ENCODE results near the gene MYB. TPM values are rescaled to one million over a fixed set of nuclear protein-coding genes. Genes with fewer than 3 reads are reported as not detected.

MYB gene
- total RNA-seq = not detected

DNA sequence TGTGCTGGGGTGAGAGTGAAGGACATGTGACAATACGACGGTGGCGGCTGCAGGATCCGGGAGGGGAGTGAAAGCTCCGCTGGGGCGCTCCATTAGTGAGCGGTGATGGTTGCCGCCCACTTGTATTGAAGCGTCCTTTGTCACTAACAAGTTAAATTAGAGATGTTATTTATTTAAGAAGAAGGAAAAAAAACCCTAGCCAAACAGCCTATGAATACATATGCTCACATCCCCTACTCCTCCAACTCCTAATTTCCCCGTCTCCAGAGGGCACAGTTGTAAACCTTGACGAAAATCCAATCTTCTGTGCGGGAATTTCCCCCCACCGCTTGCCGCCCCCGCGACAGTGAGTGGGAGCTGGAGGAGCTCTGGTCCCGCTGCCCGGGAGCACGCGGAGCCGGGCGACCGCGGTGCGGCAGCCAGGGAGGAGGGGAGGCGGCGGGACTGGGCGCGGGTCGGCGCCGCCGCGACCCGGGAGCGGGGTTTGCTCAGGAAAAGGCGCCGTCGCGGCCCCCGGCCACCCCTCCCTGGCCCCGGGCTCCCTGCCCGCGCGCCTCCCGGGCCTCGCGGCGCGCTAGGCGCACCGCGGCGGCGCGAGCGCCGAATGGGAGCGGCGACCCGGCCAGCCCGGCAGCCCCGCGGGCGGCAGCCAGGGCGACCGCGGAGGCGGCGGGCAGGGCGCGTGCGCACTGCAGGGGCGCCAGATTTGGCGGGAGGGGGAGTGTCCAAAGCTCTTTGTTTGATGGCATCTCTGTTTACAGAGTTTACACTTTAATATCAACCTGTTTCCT is at the start of gene MYB:
TSS of gene MYB (plus strand) at position 767 of the 791 bp plus-strand sequence. CDS start 206 bp downstream, outside the sequence.
- H3K9me3 ChIP-seq = no peaks in the 10 kb centered on the region
- peak within 1 kb of the TSS; percentile 80 for H3K4me3 ChIP-seq
- H3K4me1 ChIP-seq (ENCODE audit: control insufficient read depth in 1 of 2, low read depth in 2 of 2) = peaks cover 11 to 27% of the 10 kb centered on the region in 2 donors
- TF ChIP-seq, protein P1, sequence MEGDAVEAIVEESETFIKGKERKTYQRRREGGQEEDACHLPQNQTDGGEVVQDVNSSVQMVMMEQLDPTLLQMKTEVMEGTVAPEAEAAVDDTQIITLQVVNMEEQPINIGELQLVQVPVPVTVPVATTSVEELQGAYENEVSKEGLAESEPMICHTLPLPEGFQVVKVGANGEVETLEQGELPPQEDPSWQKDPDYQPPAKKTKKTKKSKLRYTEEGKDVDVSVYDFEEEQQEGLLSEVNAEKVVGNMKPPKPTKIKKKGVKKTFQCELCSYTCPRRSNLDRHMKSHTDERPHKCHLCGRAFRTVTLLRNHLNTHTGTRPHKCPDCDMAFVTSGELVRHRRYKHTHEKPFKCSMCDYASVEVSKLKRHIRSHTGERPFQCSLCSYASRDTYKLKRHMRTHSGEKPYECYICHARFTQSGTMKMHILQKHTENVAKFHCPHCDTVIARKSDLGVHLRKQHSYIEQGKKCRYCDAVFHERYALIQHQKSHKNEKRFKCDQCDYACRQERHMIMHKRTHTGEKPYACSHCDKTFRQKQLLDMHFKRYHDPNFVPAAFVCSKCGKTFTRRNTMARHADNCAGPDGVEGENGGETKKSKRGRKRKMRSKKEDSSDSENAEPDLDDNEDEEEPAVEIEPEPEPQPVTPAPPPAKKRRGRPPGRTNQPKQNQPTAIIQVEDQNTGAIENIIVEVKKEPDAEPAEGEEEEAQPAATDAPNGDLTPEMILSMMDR (IDR thresholded peaks at IDR 0.05) = no peak
- no peak for DNase-seq (ENCODE audit: low spot score)
- no peak within 1 kb of the TSS for H3K27ac ChIP-seq
- H3K36me3 ChIP-seq = no peaks in the 10 kb centered on the region
- no peaks in the 10 kb centered on the region for H3K27me3 ChIP-seq (replicated peaks; ENCODE audit: insufficient read depth)
- no peak for ATAC-seq (ENCODE audit: insufficient number of reproducible peaks, low FRiP score, low read depth)

DNA sequence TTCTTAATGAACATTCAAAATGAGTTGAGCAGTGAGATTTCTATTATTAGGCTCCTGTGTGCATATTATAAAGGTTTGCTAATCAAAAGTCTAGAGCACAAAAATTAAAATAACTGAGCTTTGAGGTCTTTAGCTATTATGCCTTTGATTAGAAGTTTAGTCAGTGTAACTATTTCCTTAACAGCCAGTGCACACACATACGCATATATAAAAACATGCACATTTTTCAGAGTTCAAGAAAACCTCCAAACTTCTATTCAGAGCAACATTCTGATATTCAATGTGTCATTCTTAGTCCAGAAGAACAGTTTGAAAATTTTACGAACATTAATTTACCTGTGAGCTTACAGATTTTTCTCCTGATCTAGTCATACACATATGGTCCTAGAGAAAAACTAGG is 48.3 kb upstream of the MYB start:
- H3K27ac ChIP-seq = no peak overlapping the region
- no peak for ATAC-seq (ENCODE audit: insufficient number of reproducible peaks, low FRiP score, low read depth)
- H3K9me3 ChIP-seq = no peaks in the 10 kb centered on the region
- no peak for DNase-seq (ENCODE audit: low spot score)
- H3K36me3 ChIP-seq = no peaks in the 10 kb centered on the region
- TF ChIP-seq, protein P1 (IDR thresholded peaks at IDR 0.05) = no peak
- no peak overlapping the region for H3K4me3 ChIP-seq
- H3K4me1 ChIP-seq (ENCODE audit: control insufficient read depth in 1 of 2, low read depth in 2 of 2) = no peaks in the 10 kb centered on the region
- no peaks in the 10 kb centered on the region for H3K27me3 ChIP-seq (replicated peaks; ENCODE audit: insufficient read depth)

DNA sequence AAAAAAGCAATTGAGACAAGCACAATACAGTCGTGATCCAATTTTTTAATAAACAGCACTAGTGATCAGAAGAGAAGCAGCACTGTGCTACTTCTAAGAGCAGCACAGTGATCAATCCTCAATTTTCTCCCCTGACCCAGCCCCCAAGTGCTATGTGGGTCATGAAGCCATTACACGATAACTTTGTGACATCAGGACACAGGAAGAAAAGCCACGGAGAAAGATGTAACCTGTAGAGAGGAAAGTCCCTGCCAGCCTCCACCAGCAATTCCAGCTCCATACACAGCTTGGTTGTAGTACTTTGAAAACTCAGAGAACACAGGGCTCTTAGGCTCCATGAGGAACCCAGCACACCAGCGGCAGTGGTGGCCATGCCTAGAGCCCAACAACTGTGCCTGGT is 45.3 kb upstream of the MYB start:
- H3K27me3 ChIP-seq (replicated peaks; ENCODE audit: insufficient read depth) = no peaks in the 10 kb centered on the region
- ATAC-seq (ENCODE audit: insufficient number of reproducible peaks, low FRiP score, low read depth) (no peak), DNase-seq (ENCODE audit: low spot score) (no peak)
- no peaks in the 10 kb centered on the region for H3K9me3 ChIP-seq
- H3K4me3 ChIP-seq = no peak overlapping the region
- H3K36me3 ChIP-seq = no peaks in the 10 kb centered on the region
- no peak overlapping the region for H3K27ac ChIP-seq
- TF ChIP-seq, protein P1 (IDR thresholded peaks at IDR 0.05) = no peak
- no peaks in the 10 kb centered on the region for H3K4me1 ChIP-seq (ENCODE audit: control insufficient read depth in 1 of 2, low read depth in 2 of 2)

DNA sequence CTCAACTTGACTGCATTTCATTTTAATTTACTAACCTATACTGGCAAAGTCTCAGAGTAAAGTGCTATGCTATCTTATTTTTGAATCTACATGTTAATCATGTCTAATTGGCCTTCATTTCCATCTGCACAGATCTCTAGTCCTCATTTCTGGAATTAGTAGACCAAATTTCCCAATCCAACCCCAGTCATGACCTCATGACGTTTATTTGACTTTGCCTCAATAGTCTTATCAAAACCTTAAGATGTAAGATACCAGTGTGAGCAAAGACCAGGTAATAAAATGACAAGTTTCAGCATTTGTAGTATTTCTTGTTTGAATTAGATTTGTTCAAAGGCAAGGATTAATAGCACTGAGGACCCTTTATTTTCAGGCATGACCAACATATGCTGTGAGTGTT is 43.3 kb upstream of the MYB start:
- Histone ChIP-seq H3K4me1 (ENCODE audit: control insufficient read depth in 1 of 2, low read depth in 2 of 2) (no peaks in the 10 kb centered on the region), H3K36me3 (no peaks in the 10 kb centered on the region), H3K27me3 (replicated peaks; ENCODE audit: insufficient read depth) (no peaks in the 10 kb centered on the region), H3K4me3 (no peak overlapping the region), H3K9me3 (no peaks in the 10 kb centered on the region), H3K27ac (no peak overlapping the region)
- no peak for ATAC-seq (ENCODE audit: insufficient number of reproducible peaks, low FRiP score, low read depth)
- TF ChIP-seq, protein P1 (IDR thresholded peaks at IDR 0.05) = no peak
- no peak for DNase-seq (ENCODE audit: low spot score)

DNA sequence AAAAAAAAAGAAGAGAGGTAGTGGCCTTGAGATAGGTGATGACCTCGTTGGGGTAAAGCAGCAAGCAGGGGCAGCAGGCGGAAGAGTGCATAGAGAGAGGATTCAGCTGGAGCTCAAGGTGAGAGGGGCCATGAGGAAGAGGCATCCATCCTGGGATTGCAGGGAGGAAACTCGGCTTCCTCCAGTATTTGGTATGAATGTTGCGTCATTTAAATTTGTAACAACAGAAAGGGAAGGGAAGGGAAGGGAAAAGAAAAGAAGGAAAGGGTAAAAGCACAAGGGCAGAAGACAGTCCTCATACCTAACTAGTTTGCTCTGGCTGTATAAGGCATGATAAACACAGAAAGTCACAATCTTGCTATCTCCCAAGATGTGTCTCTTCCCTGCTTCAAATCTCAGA is 39.9 kb upstream of the MYB start:
- TF ChIP-seq, protein P1 (IDR thresholded peaks at IDR 0.05) = no peak
- H3K9me3 ChIP-seq = no peaks in the 10 kb centered on the region
- ATAC-seq (ENCODE audit: insufficient number of reproducible peaks, low FRiP score, low read depth) (no peak), DNase-seq (ENCODE audit: low spot score) (no peak)
- no peaks in the 10 kb centered on the region for H3K36me3 ChIP-seq
- no peak overlapping the region for H3K4me3 ChIP-seq
- H3K4me1 ChIP-seq (ENCODE audit: control insufficient read depth in 1 of 2, low read depth in 2 of 2) = peaks cover 0 to 2% of the 10 kb centered on the region in 2 donors
- no peak overlapping the region for H3K27ac ChIP-seq
- H3K27me3 ChIP-seq (replicated peaks; ENCODE audit: insufficient read depth) = no peaks in the 10 kb centered on the region
